ENCODE data around the gene TSHZ1.

The TSHZ1 gene

DNA sequence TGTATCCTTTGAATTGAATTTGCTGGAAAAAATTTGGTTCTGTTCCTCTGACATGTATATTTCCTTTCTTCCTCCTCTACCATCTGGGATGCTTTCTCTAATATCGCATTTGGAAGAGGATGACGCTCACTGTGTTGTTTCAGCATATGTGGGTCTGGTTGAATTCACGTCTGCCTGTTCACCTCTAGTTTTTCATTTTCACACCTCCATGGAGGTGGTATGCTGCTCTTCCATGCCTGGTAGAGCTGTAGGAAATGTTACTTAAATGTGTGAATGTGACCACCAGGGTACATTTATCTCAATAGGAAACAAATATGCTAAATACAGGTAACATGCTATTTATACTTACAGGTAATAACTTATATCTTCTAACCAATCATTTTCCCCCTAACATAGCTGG, 44.5 kb downstream of the TSHZ1 start:
- peaks cover 21 to 58% of the 10 kb centered on the region in 2 donors for H3K4me1 Mint-ChIP-seq (ENCODE audit: low read depth in 2 of 2)
- ATAC-seq (replicated peaks) = peak; percentile 66
- H3K27ac Mint-ChIP-seq = no peak overlapping the region
- H3K36me3 Mint-ChIP-seq (ENCODE audit: insufficient read depth) = peaks cover 5% of the 10 kb centered on the region
- no peak for DNase-seq
- H3K27me3 Mint-ChIP-seq = no peaks in the 10 kb centered on the region
- H3K4me3 Mint-ChIP-seq = no peak overlapping the region
- no peaks in the 10 kb centered on the region for H3K9me3 Mint-ChIP-seq

DNA sequence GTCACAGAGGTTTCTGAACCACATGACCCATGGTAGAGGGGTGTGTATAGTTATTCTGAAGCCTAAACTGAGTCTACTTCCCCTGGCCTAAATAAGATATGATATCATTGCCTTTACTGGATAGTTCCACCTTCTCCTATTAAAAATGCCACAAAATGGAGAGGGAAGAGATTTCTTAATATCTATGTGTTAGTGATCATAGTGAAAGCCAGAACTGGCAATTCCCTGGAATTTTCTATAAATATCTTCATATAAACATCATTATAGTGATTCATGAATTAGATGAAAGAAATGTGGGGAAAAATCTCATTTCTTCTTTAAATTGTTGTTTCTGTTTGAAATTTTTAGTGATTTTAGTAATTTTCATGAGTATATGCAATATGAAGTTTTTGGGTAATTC, 45.8 kb downstream of the TSHZ1 start:
- Mint-ChIP-seq H3K9me3 (no peaks in the 10 kb centered on the region), H3K4me3 (no peak overlapping the region), H3K27ac (no peak overlapping the region), H3K4me1 (ENCODE audit: low read depth in 2 of 2) (peaks cover 30 to 64% of the 10 kb centered on the region in 2 donors), H3K36me3 (ENCODE audit: insufficient read depth) (peaks cover 4% of the 10 kb centered on the region), H3K27me3 (no peaks in the 10 kb centered on the region)
- no peak for DNase-seq
- no peak for ATAC-seq (replicated peaks)

DNA sequence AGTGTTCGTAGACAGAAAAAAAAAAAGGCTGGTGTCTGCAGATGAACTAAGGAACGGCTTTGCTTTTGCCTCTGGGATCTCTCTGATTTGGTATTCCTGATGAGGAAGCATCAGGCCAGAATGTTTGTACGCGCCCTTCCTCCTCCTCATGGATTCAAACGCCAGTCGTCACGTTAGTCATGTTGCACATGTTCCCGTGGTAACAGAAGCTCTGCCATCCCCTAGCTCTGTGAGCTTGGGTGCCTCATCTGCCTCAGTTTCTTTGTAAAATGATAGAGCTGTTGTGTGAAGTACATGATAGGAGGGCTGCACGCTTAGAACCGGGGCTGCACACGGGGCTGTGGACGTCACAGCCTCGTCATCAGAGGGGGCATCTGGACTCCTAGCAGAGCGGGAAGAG, 47.0 kb downstream of the TSHZ1 start:
- ATAC-seq (replicated peaks) = no peak
- peaks cover 33 to 66% of the 10 kb centered on the region in 2 donors for H3K4me1 Mint-ChIP-seq (ENCODE audit: low read depth in 2 of 2)
- H3K4me3 Mint-ChIP-seq = no peak overlapping the region
- no peaks in the 10 kb centered on the region for H3K9me3 Mint-ChIP-seq
- H3K27me3 Mint-ChIP-seq = no peaks in the 10 kb centered on the region
- no peak for DNase-seq
- H3K27ac Mint-ChIP-seq = no peak overlapping the region
- H3K36me3 Mint-ChIP-seq (ENCODE audit: insufficient read depth) = peaks cover 4% of the 10 kb centered on the region

DNA sequence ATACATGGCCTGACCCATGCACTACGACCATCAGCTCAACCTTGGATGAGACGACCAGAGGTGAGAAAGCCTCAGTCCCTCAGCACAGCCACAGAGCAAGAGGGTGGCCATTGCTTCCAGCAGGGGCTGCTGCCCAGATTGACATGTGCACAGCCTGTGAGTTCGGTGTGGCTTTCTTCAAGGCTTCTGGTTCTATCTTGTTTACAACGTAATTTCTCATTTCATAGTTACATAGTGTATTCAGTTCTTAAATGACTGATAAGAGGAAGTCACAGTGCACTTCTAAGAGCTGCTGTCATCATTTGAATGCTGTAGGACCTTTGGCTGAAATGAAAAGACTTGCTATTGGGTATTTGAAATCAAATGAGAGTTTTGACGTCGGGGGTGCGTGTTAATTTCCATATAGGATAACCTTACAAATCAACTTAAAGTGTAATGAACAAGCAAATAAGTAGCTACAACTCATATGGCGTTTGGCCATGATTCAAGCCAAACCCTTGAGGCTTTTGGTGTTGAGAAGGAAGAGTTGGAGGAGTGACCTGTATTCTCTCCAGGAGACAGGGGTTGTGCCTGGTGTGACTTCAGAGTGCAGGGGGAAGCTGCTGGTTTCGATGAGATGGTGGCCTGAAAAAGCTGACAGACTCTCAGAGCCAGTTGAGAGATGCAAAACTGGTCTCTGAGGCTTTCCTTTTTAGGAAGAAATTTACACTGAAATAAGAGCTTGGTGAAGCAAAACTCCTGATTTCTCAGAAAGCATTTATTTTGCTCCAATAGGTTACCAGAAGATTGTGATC, 51.0 kb downstream of the TSHZ1 start:
- Mint-ChIP-seq H3K36me3 (ENCODE audit: insufficient read depth) (peaks cover 4% of the 10 kb centered on the region), H3K27me3 (no peaks in the 10 kb centered on the region), H3K4me1 (ENCODE audit: low read depth in 2 of 2) (peaks cover 38 to 66% of the 10 kb centered on the region in 2 donors), H3K4me3 (no peak overlapping the region), H3K9me3 (no peaks in the 10 kb centered on the region), H3K27ac (peak overlapping the region; percentile 67 to 76)
- DNase-seq = no peak
- peak; percentile 14 for ATAC-seq (replicated peaks)

DNA sequence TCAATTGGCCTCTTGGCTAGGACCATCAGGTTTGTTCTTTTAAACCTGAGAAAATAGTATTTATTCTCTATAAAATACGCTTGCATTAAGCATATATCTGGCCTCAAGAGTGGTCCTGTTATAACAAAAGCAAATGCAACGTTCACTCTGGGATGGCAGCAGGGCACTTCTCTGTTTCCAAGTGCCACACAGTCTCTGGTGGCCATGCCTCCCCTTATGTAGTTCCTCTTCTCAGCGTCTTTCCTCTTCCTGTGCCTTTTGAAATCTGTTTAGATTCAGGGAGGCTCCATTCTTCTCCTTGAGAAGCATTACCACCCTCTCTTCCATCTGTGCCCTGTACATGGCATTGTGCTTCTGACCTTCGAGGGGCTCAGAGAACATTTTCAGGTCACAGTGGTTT, 51.9 kb downstream of the TSHZ1 start:
- Mint-ChIP-seq H3K4me1 (ENCODE audit: low read depth in 2 of 2) (peaks cover 44 to 73% of the 10 kb centered on the region in 2 donors), H3K4me3 (no peak overlapping the region), H3K27ac (peak overlapping the region; percentile 25 to 53), H3K36me3 (ENCODE audit: insufficient read depth) (peaks cover 6% of the 10 kb centered on the region), H3K9me3 (no peaks in the 10 kb centered on the region), H3K27me3 (no peaks in the 10 kb centered on the region)
- DNase-seq (no peak), ATAC-seq (replicated peaks) (no peak)

DNA sequence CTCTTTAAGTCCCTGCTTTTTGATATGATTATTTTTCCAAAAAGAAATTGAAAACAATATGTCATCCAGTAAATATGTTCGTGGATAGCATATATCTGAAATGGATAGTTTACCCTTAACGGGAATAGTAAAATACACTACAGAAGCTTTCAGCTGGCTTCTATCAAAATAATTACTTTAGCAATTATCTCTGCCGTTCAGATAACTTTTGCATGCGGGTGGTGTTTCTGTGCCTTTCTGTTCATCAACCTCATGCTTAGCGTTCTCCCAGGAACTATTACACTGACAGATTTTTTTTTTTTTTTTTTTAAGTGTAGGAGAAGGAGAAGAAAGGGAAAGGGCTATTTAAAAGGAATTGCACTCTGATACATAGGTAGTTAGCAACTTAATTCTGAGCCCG, 53.6 kb downstream of the TSHZ1 start:
- no peak for DNase-seq
- no peaks in the 10 kb centered on the region for H3K27me3 Mint-ChIP-seq
- no peak for ATAC-seq (replicated peaks)
- H3K27ac Mint-ChIP-seq = no peak overlapping the region
- peaks cover 46 to 78% of the 10 kb centered on the region in 2 donors for H3K4me1 Mint-ChIP-seq (ENCODE audit: low read depth in 2 of 2)
- no peak overlapping the region for H3K4me3 Mint-ChIP-seq
- H3K9me3 Mint-ChIP-seq = no peaks in the 10 kb centered on the region
- peaks cover 3% of the 10 kb centered on the region for H3K36me3 Mint-ChIP-seq (ENCODE audit: insufficient read depth)

DNA sequence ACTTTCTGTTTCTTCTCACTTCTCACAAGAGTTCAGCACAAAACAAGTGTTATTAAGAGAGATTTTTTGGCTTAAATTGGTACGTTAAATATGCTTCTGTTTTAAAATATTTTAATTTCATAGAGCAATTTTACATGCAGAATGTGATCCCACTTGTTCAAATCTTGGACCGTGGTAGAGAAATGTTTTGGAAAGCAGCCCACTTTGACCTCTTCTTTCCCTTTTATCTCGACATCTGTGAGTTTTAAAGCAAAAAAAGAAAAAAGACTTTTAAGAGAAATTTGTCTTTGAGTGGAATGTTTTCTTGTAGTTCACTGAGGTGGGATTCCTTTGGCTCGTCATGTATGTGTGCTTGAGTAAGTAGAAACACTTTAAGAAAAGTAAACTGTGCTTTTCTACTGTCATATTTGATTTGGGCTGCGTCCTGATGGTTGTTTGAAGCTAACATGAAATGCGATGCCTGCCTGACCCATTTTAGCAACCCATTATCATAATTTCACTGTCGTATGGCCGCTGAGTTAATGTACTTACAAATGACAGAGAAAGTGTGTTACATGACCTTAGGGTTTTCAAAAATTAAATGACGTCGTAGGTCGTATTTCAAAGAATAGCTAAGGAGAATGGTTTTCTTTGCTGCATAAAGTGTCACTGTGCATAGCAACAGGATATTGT, 54.5 kb downstream of the TSHZ1 start:
- Mint-ChIP-seq H3K4me1 (ENCODE audit: low read depth in 2 of 2) (peaks cover 48 to 83% of the 10 kb centered on the region in 2 donors), H3K27ac (peak overlapping the region in 1 of 2 donors; percentile 75), H3K27me3 (no peaks in the 10 kb centered on the region), H3K4me3 (no peak overlapping the region), H3K9me3 (no peaks in the 10 kb centered on the region), H3K36me3 (ENCODE audit: insufficient read depth) (peaks cover 3% of the 10 kb centered on the region)
- ATAC-seq (replicated peaks) = no peak
- no peak for DNase-seq

DNA sequence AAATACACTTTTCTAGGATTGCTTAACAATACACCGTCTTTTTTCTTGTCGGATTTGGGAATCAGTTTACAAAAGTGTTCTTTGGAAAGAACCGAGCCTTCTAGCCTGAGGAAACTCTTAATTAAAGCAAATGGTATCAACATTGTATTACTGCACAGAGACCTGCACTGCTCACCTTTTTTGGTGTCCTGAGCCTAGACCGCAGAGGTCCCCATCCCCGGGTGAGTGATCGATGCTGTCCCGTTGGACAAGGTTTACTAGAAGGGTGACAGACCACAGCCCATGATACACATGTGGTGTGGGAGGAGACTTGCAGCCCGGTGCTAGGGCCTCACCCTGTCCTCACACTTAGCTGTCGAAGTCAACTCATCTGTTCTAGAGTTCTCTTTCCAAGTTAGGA, 55.3 kb downstream of the TSHZ1 start:
- Mint-ChIP-seq H3K4me1 (ENCODE audit: low read depth in 2 of 2) (peaks cover 41 to 78% of the 10 kb centered on the region in 2 donors), H3K27ac (peak overlapping the region in 1 of 2 donors; percentile 75), H3K9me3 (no peaks in the 10 kb centered on the region), H3K4me3 (no peak overlapping the region), H3K36me3 (ENCODE audit: insufficient read depth) (peaks cover 3% of the 10 kb centered on the region), H3K27me3 (no peaks in the 10 kb centered on the region)
- DNase-seq (no peak), ATAC-seq (replicated peaks) (no peak)

DNA sequence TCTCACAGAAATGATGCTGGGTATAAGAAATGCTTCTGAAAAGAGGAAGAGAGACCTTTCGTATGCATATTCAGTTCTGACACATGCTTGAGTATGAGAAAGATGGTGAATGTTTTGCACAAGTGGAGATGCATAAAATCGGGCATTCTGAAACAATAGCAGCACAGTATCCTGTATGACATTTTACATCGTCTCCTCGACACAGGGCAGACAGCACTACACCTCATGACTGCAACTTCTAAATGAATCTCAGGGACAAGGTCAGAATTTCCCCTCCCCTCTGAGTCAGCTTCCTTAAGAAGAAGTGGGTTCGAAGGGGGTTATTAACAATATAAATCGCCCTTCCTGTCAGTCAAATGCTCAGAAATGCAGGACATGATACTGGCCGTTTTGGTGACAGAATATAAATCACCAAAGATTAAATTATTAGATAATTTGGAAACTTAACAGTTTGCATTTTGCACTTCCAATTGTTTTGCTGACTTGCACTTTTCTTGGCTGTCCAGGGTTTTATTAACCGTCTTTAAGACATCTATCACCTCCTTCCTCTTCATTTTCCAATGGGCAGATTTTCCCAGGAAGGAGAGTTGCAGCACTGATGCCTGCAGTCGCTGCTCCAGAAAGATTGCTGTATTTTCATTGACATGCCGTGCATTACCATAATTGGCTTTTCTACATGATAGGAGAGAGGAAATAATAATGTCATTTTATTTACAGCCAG, 57.2 kb downstream of the TSHZ1 start:
- ATAC-seq (replicated peaks) = no peak
- Mint-ChIP-seq H3K9me3 (no peaks in the 10 kb centered on the region), H3K36me3 (ENCODE audit: insufficient read depth) (peaks cover 3% of the 10 kb centered on the region), H3K27ac (no peak overlapping the region), H3K27me3 (no peaks in the 10 kb centered on the region), H3K4me3 (no peak overlapping the region), H3K4me1 (ENCODE audit: low read depth in 2 of 2) (peaks cover 32 to 74% of the 10 kb centered on the region in 2 donors)
- no peak for DNase-seq

DNA sequence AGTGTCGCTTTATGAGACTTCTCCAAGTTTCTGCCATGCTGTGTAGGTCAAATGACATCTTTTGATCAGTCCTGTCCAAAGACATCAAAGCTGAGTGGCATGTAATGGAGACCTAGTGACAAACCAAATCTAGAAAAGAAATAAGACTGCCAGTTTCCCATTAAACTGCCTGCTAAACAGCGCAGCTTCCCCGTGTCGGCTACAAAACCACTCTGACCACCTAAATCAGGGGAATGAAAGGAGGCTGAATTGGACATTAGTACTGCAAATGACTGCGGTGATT, 57.7 kb downstream of the TSHZ1 start:
- Mint-ChIP-seq H3K36me3 (ENCODE audit: insufficient read depth) (peaks cover 3% of the 10 kb centered on the region), H3K4me1 (ENCODE audit: low read depth in 2 of 2) (peaks cover 32 to 74% of the 10 kb centered on the region in 2 donors), H3K27me3 (no peaks in the 10 kb centered on the region), H3K27ac (no peak overlapping the region), H3K4me3 (no peak overlapping the region), H3K9me3 (no peaks in the 10 kb centered on the region)
- ATAC-seq (replicated peaks) = no peak
- no peak for DNase-seq

DNA sequence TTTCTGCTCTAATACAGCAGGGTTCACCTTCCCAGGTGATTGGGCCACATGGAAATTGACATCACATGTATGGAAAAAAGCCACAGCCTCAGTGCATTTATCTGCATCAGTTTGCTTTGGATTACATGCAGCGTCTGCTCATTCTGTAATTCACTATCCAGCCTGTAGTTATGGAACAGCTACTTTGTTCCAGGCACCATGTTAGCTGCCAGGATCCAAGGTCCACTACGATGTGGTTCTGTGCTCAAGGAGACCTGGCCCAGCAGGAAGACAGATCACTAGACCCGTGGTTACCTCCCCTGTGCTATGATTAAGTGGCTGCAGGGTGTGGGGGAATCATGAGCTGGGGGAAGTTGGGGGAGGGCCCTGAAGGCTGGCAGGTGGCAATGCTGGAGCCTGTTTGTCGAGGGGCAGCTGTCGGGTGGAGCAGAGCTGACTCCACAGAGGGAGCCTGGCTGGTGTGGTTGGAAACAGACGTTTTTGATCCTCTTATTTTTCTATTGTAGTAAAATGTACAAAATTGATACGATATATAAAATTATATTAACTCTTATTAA, 58.6 kb downstream of the TSHZ1 start:
- ATAC-seq (replicated peaks) (no peak), DNase-seq (no peak)
- peak overlapping the region in 1 of 2 donors; percentile 32 for H3K27ac Mint-ChIP-seq
- H3K4me1 Mint-ChIP-seq (ENCODE audit: low read depth in 2 of 2) = peaks cover 36 to 75% of the 10 kb centered on the region in 2 donors
- H3K36me3 Mint-ChIP-seq (ENCODE audit: insufficient read depth) = peaks cover 3% of the 10 kb centered on the region
- no peaks in the 10 kb centered on the region for H3K27me3 Mint-ChIP-seq
- no peak overlapping the region for H3K4me3 Mint-ChIP-seq
- H3K9me3 Mint-ChIP-seq = no peaks in the 10 kb centered on the region

DNA sequence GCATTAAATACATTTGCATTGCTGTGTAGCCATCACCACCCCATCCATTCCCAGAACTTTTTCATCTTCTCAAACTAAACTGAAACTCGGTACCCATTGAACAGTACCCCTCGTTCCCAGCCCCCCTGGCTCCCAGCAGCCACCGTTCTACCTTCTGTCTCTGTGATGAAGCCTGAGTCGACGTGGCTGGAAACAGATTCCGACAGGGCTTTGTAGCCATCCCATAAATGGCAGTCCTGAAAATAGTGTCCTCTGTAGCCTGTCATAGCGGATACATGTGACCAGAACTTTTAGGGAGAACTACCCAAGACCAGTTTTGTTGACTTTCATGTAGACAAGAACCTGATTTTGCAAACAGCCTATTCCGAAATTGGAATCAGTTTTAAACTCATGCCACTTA, 59.1 kb downstream of the TSHZ1 start:
- peak overlapping the region in 1 of 2 donors; percentile 32 for H3K27ac Mint-ChIP-seq
- DNase-seq (no peak), ATAC-seq (replicated peaks) (no peak)
- peaks cover 33 to 71% of the 10 kb centered on the region in 2 donors for H3K4me1 Mint-ChIP-seq (ENCODE audit: low read depth in 2 of 2)
- peaks cover 3% of the 10 kb centered on the region for H3K36me3 Mint-ChIP-seq (ENCODE audit: insufficient read depth)
- no peak overlapping the region for H3K4me3 Mint-ChIP-seq
- no peaks in the 10 kb centered on the region for H3K27me3 Mint-ChIP-seq
- no peaks in the 10 kb centered on the region for H3K9me3 Mint-ChIP-seq

DNA sequence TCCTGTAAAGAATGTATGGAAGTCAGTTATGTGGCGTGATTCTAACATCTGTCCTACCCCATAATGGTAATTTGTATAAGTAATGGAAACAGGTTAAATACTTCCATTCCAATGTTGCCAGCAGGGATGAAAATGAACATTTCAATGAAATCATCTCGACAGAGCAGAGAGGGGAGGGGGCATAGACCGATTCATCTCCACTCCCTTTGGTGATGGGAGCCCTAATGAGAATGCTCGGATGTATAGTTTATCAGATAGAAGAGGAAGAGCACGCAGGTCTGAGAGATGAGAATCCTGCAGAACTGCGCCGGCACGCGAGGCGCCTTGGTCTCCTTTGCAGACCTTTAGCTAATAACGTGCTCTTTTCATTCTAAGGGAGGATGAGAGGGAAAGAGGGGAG, 61.4 kb downstream of the TSHZ1 start:
- DNase-seq (no peak), ATAC-seq (replicated peaks) (no peak)
- H3K36me3 Mint-ChIP-seq (ENCODE audit: insufficient read depth) = peaks cover 3% of the 10 kb centered on the region
- no peak overlapping the region for H3K4me3 Mint-ChIP-seq
- H3K27ac Mint-ChIP-seq = no peak overlapping the region
- peaks cover 34 to 67% of the 10 kb centered on the region in 2 donors for H3K4me1 Mint-ChIP-seq (ENCODE audit: low read depth in 2 of 2)
- no peaks in the 10 kb centered on the region for H3K27me3 Mint-ChIP-seq
- H3K9me3 Mint-ChIP-seq = no peaks in the 10 kb centered on the region
